Gastroesophageal sphincter (tissue), 3 donors: Measurements from ENCODE around the gene WSCD2.

Source experiments
- POLR2A ChIP-seq, 2 donors: fragments of 450-650 bp; IDR thresholded peaks; one replicate each; pipeline ENCODE4 v1.6.1; 2017; ENCODE audit warnings: antibody characterized with exemption in 2 of 2, mild to moderate bottlenecking in 2 of 2, moderate library complexity in 1 of 2
- POLR2AphosphoS5 ChIP-seq: sonication (generic); formaldehyde crosslinking; IDR thresholded peaks from one replicate; pipeline ENCODE4 v1.6.1; 2017; ENCODE audit warnings: antibody characterized with exemption
- TF ChIP-seq, protein P1 (sequence below), 4 experiments: fragments of 200-600 bp in 2 of 4; fragments of 450-650 bp in 2 of 4; sonication (generic) in 1 of 4; IDR thresholded peaks; one replicate each; pipeline ENCODE4 v1.5.1; 2017 to 2019; ENCODE audit warnings: antibody characterized with exemption in 4 of 4, mild to moderate bottlenecking in 2 of 4, moderate library complexity in 2 of 4

DNA sequence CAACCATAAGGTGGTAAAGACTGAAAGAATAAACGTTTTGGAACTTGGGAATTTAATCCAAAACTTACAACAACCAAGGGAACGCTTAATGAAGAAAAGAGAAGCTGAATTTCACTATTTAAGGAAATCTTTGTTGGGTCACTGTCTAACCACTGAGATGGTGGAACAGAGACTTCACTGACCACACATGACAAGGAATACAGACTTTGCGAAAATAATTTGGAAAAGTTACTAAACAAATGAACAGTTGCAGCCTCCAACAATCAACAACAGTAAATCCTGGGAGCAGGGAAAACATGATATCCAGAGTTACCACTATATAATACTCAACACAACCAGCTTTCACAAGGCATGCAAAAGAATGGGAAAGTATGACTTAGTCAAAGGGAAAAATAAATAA is 131.0 kb downstream of the WSCD2 start:
- TF ChIP-seq POLR2A (IDR thresholded peaks at IDR 0.05) = no peak
- TF ChIP-seq POLR2AphosphoS5 = no peak
- TF ChIP-seq, protein P1, sequence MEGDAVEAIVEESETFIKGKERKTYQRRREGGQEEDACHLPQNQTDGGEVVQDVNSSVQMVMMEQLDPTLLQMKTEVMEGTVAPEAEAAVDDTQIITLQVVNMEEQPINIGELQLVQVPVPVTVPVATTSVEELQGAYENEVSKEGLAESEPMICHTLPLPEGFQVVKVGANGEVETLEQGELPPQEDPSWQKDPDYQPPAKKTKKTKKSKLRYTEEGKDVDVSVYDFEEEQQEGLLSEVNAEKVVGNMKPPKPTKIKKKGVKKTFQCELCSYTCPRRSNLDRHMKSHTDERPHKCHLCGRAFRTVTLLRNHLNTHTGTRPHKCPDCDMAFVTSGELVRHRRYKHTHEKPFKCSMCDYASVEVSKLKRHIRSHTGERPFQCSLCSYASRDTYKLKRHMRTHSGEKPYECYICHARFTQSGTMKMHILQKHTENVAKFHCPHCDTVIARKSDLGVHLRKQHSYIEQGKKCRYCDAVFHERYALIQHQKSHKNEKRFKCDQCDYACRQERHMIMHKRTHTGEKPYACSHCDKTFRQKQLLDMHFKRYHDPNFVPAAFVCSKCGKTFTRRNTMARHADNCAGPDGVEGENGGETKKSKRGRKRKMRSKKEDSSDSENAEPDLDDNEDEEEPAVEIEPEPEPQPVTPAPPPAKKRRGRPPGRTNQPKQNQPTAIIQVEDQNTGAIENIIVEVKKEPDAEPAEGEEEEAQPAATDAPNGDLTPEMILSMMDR (IDR thresholded peaks at IDR 0.05) = no peak
